Measurements from ENCODE around the gene CEP95. TPM values are rescaled to one million over a fixed set of nuclear protein-coding genes. Genes with fewer than 3 reads are reported as not detected.

CEP95 gene
- total RNA-seq, 2 experiments from 2014 or later, result 47.7 to 48.5 TPM

GRCh38 chr17:64585146-64585545, 78.4 kb downstream of the CEP95 start:
- Mint-ChIP-seq H3K4me1 (peaks cover 12% of the 10 kb centered on the region), H3K27me3 (no peaks in the 10 kb centered on the region), H3K4me3 (no peak overlapping the region), H3K9me3 (no peaks in the 10 kb centered on the region), H3K36me3 (ENCODE audit: low read depth) (peaks cover 18% of the 10 kb centered on the region), H3K27ac (no peak overlapping the region)
- DNase-seq, result no peak
- ChIA-PET CTCF (no interaction called here), POLR2A (no interaction called here)

Other genes starting within 250 kb of the CEP95 start
- 10 to 100 TPM; 10.5 to 12.4 TPM for gene TEX2, start 243.7 kb upstream of the CEP95 start, total RNA-seq
- 1 to 10 TPM; 1.1 to 1.7 TPM for gene PECAM1, start 116.1 kb upstream of the CEP95 start, total RNA-seq
- under 1 TPM; 0.35 to 0.80 TPM for gene MILR1, start 57.9 kb upstream of the CEP95 start, total RNA-seq
- gene POLG2, start 9.9 kb upstream of the CEP95 start, total RNA-seq, result 10 to 100 TPM; 34.7 to 35.2 TPM
- 100 to 1,000 TPM; 713 to 732 TPM for gene DDX5, start 688 bp upstream of the CEP95 start, total RNA-seq
- gene SMURF2, start 155.3 kb downstream of the CEP95 start, total RNA-seq, result 10 to 100 TPM; 14.6 to 14.8 TPM

Data from activated CD4-positive, alpha-beta memory T cell treated with anti-CD3 and anti-CD28 coated beads, Interleukin-2, amount 10 ng/mL, durations not matched to agents 7 days and 5 days (primary cell).